Activated naive CD8-positive, alpha-beta T cell treated with anti-CD3 and anti-CD28 coated beads, Interleukin-2, amount 10 ng/mL, durations not matched to agents 7 days and 5 days (primary cell): Measurements from ENCODE around the gene USP48. TPM values are rescaled to one million over a fixed set of nuclear protein-coding genes. Genes with fewer than 3 reads are reported as not detected.
A peak's percentile ranks its signal among the peaks of the same experiment; 100 is the strongest.

Experiments
- ATAC-seq: fragments of 150-1000 bp; cut with Tn5 transposase; one replicate; pipeline ENCODE4 v1.10.0; 2021; ENCODE audit warnings: low read depth, moderate library complexity
- POLR2A ChIA-PET: fragments of 350-600 bp; sonication (Branson Sonifier 250); formaldehyde crosslinking; loops from one replicate; lab custom pipeline; 2021; ENCODE audit warnings: antibody characterized with exemption; lab: Charles Lee
- DNase-seq: peaks from one replicate; pipeline ENCODE4 v3.0.0; 2021
- H3K27ac Mint-ChIP-seq: one replicate; pipeline ENCODE4 v1.8.0; 2022; ENCODE audit warnings: mild to moderate bottlenecking, mixed read lengths
- H3K27me3 Mint-ChIP-seq: one replicate; pipeline ENCODE4 v1.8.0; 2022; ENCODE audit warnings: mild to moderate bottlenecking, moderate library complexity, mixed read lengths
- H3K36me3 Mint-ChIP-seq: one replicate; pipeline ENCODE4 v1.8.0; 2021; ENCODE audit warnings: mild to moderate bottlenecking, mixed read lengths
- H3K4me1 Mint-ChIP-seq: one replicate; pipeline ENCODE4 v1.8.0; 2021; ENCODE audit warnings: mixed read lengths
- H3K4me3 Mint-ChIP-seq: one replicate; pipeline ENCODE4 v1.8.0; 2022; ENCODE audit warnings: mild to moderate bottlenecking, moderate library complexity, mixed read lengths
- H3K9me3 Mint-ChIP-seq: one replicate; pipeline ENCODE4 v1.8.0; 2021; ENCODE audit warnings: mixed read lengths
- total RNA-seq, 2 experiments: library from RNA; stranded (reverse); gene quantifications; one replicate each; pipeline ENCODE4 v1.2.3, GENCODE V29; 2021

Gene USP48
- total RNA-seq, 2 experiments from 2014 or later, result 79.6 to 85.2 TPM

DNA sequence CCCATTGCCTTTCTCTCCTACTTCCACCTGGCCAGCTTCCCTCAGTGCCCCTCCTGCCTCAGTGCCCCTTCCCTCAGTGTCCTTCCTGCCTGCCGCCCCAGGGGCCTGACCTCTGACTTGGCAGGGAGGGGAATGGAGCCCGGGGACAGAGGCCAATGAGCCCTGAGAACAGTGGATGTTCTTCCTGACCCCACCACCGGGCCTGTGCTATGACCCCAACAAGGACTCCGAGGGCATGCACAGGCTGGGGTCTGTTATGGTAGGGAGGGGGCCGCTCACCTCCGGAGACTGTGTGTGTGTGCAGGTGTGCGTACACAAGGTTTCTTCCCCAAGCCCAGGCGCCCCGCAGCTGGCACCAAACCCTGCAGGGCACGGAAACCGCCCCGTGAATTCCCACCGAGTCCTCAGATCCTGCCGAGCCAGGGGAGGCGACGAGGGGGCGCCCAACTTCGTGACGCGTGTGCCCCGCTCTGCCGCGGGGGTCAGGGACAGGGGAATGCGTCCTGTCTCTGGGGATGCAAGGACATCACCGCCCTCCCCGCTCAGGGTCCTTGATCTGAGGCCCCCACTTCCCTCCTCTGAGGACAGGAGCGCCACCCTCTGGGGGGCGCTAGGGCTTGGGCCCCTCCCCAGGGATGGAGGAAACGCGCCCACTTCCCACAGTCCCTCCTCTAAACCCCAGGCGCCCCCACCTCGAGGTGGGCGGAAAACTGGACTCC lies 114.6 kb downstream of the USP48 start:
- peaks cover 30% of the 10 kb centered on the region for H3K27me3 Mint-ChIP-seq
- no peak overlapping the region for H3K4me3 Mint-ChIP-seq
- POLR2A ChIA-PET, result interaction anchor here (0.5 kb wide), 1 partner anchor 108 kb away, joined by 5 read pairs; no protein-coding TSS in a partner anchor
- H3K4me1 Mint-ChIP-seq, result peaks cover 14% of the 10 kb centered on the region
- H3K9me3 Mint-ChIP-seq, result no peaks in the 10 kb centered on the region
- ATAC-seq, result no peak
- no peaks in the 10 kb centered on the region for H3K36me3 Mint-ChIP-seq
- no peak for DNase-seq
- no peak overlapping the region for H3K27ac Mint-ChIP-seq

GRCh38 chr1:21667348-21668231 lies 115.4 kb downstream of the USP48 start:
- POLR2A ChIA-PET, result no interaction called here

GRCh38 chr1:21666576-21667320 lies 116.2 kb downstream of the USP48 start:
- no peak overlapping the region for H3K27ac Mint-ChIP-seq
- DNase-seq (no peak), ATAC-seq (no peak)
- no peaks in the 10 kb centered on the region for H3K9me3 Mint-ChIP-seq
- H3K4me3 Mint-ChIP-seq, result no peak overlapping the region
- peaks cover 34% of the 10 kb centered on the region for H3K27me3 Mint-ChIP-seq
- H3K4me1 Mint-ChIP-seq, result peaks cover 14% of the 10 kb centered on the region
- POLR2A ChIA-PET, result interaction anchor here (0.6 kb wide), 1 partner anchor 103 kb away, joined by 3 read pairs; no protein-coding TSS in a partner anchor
- no peaks in the 10 kb centered on the region for H3K36me3 Mint-ChIP-seq

More at GRCh38 chr1:21667348-21668231, 115.4 kb downstream of the USP48 start:
- Mint-ChIP-seq H3K4me3 (no peak overlapping the region), H3K27me3 (peaks cover 34% of the 10 kb centered on the region), H3K4me1 (peaks cover 14% of the 10 kb centered on the region), H3K36me3 (no peaks in the 10 kb centered on the region), H3K27ac (no peak overlapping the region), H3K9me3 (no peaks in the 10 kb centered on the region)
- ATAC-seq (no peak), DNase-seq (no peak)

DNA sequence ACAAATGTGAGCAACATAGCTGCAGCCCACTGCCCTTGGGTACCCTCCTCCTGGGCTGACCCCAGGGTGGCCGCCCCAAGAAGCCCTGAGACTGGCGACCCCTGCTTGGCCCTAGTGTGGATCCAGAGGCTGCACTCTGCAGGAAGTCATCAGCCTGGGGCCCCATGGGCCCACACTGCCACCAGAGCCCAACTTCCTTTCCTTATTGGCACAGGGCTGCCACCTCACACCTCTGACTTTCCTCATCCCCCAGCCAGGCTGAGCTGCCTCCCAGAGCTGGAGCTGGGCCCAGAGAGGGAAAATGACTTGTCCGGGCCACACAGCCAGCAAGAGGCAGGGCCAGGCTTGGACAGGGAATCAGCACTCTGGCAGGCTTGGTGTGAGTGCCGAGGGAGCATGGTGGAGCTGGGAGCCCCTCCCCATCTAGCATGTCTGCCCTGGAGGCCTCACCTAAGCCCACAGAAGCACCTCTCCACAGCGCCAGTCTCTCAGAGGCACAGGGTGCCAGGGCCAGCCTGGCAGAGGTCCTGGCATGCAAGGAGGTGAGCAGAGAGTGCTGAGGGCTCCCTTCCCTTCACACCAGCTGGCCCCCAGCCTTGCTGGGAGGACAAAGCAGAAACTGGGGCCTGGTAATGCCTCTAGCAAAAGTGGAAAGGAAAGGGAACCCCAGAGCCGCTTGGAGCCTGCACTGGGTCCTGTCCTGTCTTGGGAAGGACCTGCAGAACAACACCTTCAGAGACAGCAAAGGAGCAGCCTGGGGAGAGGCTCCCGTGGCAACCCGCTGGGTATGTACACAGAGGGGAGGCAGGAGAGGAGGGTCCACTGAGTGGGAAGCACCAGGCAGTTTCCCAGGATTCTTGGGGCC lies 117.0 kb downstream of the USP48 start:
- DNase-seq, result no peak
- ATAC-seq, result no peak
- H3K4me3 Mint-ChIP-seq, result no peak overlapping the region

GRCh38 chr1:21664806-21665588 lies 118.0 kb downstream of the USP48 start:
- POLR2A ChIA-PET, result no interaction called here
- DNase-seq, result no peak
- H3K27me3 Mint-ChIP-seq, result peaks cover 43% of the 10 kb centered on the region
- H3K4me3 Mint-ChIP-seq, result no peak overlapping the region
- H3K9me3 Mint-ChIP-seq, result no peaks in the 10 kb centered on the region
- no peaks in the 10 kb centered on the region for H3K36me3 Mint-ChIP-seq
- H3K4me1 Mint-ChIP-seq, result peaks cover 14% of the 10 kb centered on the region
- no peak overlapping the region for H3K27ac Mint-ChIP-seq
- ATAC-seq, result no peak

More for the DNA sequence above, 117.0 kb downstream of the USP48 start:
- Mint-ChIP-seq H3K4me1 (peaks cover 14% of the 10 kb centered on the region), H3K36me3 (no peaks in the 10 kb centered on the region), H3K27ac (peak overlapping the region; percentile 38), H3K9me3 (no peaks in the 10 kb centered on the region), H3K27me3 (peaks cover 42% of the 10 kb centered on the region)
- POLR2A ChIA-PET, result no interaction called here

DNA sequence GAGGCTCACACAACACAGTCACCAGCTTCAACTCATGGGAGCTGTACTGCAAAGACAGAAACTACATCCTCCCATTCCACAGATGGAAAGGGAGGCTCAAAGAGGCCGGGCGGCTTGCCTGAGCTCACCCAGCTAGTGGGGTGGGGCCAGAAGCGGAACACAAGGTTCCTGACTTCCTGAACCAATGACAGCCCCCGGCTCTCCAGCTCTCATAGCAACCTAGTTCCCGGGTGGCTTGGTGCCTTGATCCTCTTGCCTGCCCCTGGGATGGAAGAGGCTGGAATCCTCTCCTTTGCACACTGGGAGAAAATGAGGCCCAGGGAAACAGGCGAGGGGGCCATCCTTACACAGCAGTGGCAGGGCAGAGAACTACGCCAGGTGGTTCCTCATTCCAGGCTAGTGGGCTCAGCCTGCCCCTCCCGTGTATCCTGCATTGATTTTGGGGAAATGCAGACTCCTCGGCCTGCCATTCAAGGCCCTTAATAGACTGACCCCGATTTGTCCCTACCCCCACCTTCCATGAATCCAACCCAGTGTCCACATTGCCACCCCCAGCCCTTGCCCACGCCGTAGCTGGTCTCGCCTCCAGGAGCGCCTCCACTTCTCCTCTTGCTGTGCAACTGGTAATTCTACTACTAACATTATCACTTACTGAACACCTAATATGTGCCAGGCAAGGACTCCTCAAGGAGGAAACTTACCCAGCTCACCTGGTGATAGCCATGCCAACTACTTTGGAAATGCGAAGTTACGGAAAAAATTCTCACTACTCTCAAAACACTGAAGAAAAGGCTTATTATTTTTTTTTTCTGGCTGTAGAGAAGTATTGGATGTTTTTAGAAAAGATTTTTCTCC lies 118.8 kb downstream of the USP48 start:
- Mint-ChIP-seq H3K9me3 (no peaks in the 10 kb centered on the region), H3K27ac (no peak overlapping the region), H3K4me3 (peak overlapping the region; percentile 41), H3K27me3 (peaks cover 46% of the 10 kb centered on the region), H3K36me3 (no peaks in the 10 kb centered on the region), H3K4me1 (peaks cover 15% of the 10 kb centered on the region)
- POLR2A ChIA-PET, result no interaction called here
- DNase-seq (no peak), ATAC-seq (no peak)

DNA sequence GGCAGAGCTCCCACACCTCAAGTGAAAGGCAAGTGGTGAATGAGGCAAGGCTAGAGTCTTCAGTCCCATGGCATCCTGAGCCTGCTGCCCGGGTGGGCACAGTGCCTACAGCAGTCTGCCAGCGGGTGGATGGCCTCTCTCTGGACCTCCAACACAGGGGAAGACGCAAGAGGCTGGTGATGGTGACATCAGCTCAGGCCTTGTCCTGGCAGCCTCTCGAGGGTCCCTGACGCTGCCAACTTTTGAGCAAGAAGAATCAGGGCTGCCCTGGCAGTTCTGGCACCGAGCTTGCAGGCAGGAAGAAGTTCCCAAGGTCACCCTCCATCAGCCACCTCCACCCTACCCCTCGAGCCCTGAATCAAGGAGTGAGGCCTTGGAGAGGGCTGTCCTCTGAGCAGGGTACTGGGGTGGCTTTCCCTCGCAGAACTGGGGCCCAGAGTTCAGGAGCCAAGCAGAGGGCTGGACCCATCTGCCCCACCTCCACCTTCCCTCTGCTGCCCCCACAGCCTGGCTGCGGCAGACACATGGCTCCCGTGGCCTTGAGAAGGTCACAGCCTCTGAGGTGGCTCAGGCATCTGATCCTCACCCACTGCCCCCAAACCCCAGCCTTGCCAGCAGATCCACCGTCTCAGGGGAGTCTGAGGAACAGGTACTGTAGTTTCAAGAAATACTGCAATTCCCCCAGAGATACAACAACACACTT lies 119.5 kb downstream of the USP48 start:
- DNase-seq (no peak), ATAC-seq (no peak)
- POLR2A ChIA-PET, result no interaction called here
- Mint-ChIP-seq H3K27ac (no peak overlapping the region), H3K4me1 (peaks cover 15% of the 10 kb centered on the region), H3K9me3 (no peaks in the 10 kb centered on the region), H3K36me3 (no peaks in the 10 kb centered on the region), H3K27me3 (peaks cover 43% of the 10 kb centered on the region), H3K4me3 (no peak overlapping the region)

DNA sequence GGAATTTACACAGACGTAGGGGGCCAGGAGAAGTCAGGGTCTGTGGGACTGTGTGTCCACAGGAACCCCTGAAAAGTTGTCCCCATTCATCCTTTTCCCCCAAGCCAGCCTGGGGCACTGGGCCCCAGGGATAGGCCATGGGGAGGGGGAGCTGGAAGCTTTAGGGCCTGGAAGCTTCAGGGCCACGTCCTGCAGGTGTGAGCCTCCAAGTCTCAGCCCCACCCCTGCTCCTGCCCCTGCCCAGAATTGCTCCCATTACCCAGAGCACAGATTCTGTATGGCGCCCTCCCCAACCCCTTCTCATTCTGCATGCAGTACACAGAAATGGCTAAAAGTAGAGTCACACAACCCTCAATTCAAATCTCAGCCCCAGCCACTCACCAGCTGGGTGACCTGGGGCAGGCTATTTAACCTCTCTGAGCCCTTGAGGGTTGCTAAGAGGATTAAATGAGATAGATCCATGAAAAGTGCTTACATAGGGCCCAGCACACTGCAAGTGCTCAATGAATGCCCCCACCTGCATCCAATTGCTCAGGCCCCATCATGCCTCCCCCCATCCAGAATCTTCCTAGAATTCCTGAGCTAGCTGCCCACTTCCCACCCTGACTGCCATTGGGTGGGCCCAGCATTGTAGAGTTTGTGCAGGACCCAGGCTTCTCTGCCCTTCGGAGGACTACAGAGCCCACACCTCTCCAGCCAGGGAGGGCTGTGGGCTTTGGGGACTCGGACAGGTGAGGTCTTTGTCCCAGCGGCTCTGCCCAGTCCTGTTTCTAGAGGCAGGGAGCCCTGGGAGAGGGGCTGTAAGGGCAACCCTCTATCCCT lies 120.3 kb downstream of the USP48 start:
- Mint-ChIP-seq H3K9me3 (no peaks in the 10 kb centered on the region), H3K36me3 (no peaks in the 10 kb centered on the region), H3K27me3 (peaks cover 35% of the 10 kb centered on the region), H3K4me3 (no peak overlapping the region), H3K4me1 (peaks cover 10% of the 10 kb centered on the region), H3K27ac (no peak overlapping the region)
- no peak for ATAC-seq
- POLR2A ChIA-PET, result no interaction called here
- no peak for DNase-seq

DNA sequence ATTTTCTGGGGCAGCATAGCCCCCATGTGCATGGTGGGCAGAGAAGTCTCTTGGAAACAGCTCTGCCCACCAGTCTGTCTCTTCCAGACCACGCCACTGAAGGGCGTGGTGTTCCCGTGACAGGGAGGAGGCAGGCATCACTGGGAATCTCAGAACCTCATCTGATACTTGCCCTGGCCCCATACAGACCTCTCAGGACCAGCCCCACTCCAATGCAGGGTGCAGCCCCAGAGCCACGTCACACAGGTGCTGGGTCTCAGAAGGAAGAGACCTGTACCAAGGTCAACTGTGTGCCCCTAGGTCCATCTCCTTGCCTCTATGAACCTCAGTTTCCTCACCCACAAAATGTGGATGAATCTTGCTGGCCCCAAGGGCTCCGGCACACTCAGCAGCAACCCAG lies 121.1 kb downstream of the USP48 start:
- POLR2A ChIA-PET, result no interaction called here
- Mint-ChIP-seq H3K4me1 (peaks cover 10% of the 10 kb centered on the region), H3K4me3 (no peak overlapping the region), H3K36me3 (no peaks in the 10 kb centered on the region), H3K27ac (no peak overlapping the region), H3K9me3 (no peaks in the 10 kb centered on the region), H3K27me3 (peaks cover 32% of the 10 kb centered on the region)
- ATAC-seq, result no peak
- DNase-seq, result no peak

- H3K4me3 Mint-ChIP-seq, result peak overlapping the region; percentile 74
- no peaks in the 10 kb centered on the region for H3K9me3 Mint-ChIP-seq
- peaks cover 6% of the 10 kb centered on the region for H3K4me1 Mint-ChIP-seq
- H3K27ac Mint-ChIP-seq, result no peak overlapping the region
- peaks cover 30% of the 10 kb centered on the region for H3K27me3 Mint-ChIP-seq
- H3K36me3 Mint-ChIP-seq, result no peaks in the 10 kb centered on the region
- no peak for DNase-seq
- POLR2A ChIA-PET, result no interaction called here
- no peak for ATAC-seq
Observed at GRCh38 chr1:21659924-21660326, 123.0 kb downstream of the USP48 start.
